Caki2 (cell line): ENCODE results near the gene FAM222A. TPM values are rescaled to one million over a fixed set of nuclear protein-coding genes. Genes with fewer than 3 reads are reported as not detected.

Experiments
- DNase-seq: peaks from one replicate; pipeline ENCODE4 v3.0.0-alpha.2; 2015; ENCODE audit warnings: low read depth
- in situ Hi-C: cut with HindIII; loops from 2 replicates; pipeline ENCODE4 v1.10.0; 2016; ENCODE audit warnings: low sequenced_read_pairs, low pct_unique_long_range_greater_than_20kb, mixed read lengths
- total RNA-seq: library from RNA; depleted of rRNA; stranded (reverse); fragments of >200 nt; shearing (Covaris generic); gene quantifications from 2 replicates; pipeline ENCODE4 v1.2.3, GENCODE V29; 2014; ENCODE audit warnings: low replicate concordance; rRNA removed

The FAM222A gene
- total RNA-seq, result 0.41 and 3.1 TPM in 2 replicates

DNA sequence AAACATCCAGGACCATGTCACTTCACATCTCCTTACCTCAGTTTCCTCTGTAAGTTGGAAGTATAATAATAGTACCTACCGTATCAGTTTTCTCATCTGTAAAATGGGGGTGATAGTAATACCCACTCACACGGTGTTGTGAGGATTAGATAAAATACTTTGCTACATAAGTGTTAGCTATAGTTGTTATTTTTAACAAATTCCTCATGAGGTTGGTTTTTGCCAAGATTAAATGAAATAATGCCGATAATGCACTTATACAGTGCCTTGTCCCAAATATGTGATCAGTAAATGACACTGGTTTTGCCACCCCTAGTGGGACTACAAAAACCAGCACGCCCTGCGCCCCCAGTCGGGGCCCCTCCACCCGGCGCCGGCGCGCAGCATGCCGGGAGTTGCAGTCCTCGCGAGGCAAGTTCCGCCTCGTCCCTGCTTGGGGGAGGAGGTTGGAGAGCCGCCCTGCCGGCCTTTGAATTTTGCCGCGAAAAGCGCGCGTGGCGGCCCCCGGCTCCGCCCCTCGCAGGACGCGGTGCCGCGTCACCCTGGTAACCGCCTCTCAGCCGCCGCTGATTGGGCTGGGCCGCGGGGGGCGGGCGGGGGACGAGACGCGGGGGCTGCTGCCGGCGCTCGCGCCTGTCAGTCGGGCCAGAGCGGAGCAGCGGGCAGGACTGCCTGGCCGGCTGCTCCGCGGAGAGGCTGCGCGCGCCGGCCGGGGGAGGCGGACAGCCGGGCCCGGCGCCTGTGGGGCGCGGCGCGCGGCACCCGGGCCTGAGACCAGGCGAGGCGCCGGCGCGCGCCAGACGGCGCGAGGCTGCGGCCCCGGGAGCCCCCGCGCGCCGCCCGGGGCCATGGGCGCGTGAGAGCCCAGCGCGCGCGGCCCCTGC, at the start of gene FAM222A:
Gene FAM222A (plus strand): TSS at position 639 of the 884 bp plus-strand sequence. CDS start 30,322 bp downstream, outside the sequence.
- DNase-seq, result peak; percentile 93
- in situ Hi-C loops, result no loop called here

GRCh38 chr12:109664402-109664801, 49.2 kb upstream of the FAM222A start:
- DNase-seq, result no peak
- in situ Hi-C loops, result no loop called here

GRCh38 chr12:109666068-109666467, 47.6 kb upstream of the FAM222A start:
- in situ Hi-C loops, result no loop called here

GRCh38 chr12:109670731-109671130, 42.9 kb upstream of the FAM222A start:
- in situ Hi-C loops, result no loop called here
- no peak for DNase-seq

More at GRCh38 chr12:109666068-109666467, 47.6 kb upstream of the FAM222A start:
- DNase-seq, result no peak

DNA sequence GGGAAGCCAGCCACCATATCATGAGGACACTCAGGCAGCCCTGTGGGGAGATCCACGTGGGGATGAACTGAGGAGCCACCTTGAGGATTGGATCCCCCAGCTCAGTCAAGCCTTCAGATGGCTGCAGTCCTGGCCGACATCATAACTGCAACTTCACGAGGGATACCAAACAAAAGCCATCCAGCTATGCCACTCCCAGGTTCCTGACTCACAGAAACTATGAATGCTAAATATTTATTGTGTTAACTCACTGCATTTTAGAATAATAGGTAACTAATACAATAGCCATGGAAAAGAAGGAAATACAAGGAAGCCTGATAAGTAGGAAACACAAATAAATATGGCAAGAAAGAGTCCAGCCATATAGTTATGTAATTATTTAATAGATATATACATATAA, 42.1 kb upstream of the FAM222A start:
- no peak for DNase-seq
- in situ Hi-C loops, result no loop called here

- in situ Hi-C loops, result no loop called here
- DNase-seq, result no peak
These were observed 40.2 kb upstream of the FAM222A start for GRCh38 chr12:109673379-109673778.

DNA sequence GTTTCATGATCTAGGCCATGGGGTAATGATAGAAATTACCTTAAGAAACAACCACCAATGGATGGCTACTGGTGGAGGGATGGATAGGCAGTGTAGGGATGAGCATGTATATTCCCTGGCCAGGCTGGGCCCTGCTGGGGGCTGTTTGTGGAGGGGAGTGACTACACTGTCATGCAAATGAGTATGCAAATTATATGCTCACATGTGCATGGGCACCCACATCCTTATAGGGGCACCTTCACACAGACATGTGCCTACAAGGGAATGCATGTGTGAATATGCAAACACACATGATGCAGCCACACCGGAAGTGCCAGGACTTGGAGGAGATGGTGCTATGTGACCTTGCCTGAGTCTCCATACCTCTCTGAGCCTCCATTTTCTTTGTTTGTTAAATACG, 39.7 kb upstream of the FAM222A start:
- in situ Hi-C loops, result no loop called here
- no peak for DNase-seq

DNA sequence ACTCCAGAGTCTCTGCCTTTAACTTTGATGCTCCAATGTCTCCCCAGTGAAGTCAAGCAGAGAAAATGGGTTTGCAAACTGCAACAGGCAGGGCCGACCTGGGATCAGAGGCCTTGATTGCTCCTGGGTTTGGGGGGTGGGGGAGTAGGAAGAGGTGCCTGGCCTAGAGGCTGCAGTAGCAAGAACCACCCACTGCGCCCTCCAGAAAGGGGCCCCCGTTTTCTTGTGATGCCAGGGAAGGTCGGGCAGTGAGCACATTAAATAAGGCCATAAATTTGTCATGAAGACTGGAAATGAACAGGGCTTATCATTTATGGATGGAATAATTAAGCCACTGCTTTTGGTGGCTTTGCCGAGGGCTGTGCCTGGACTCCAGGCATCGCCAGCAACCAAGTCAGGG, 38.2 kb upstream of the FAM222A start:
- in situ Hi-C loops, result no loop called here
- DNase-seq, result no peak

DNA sequence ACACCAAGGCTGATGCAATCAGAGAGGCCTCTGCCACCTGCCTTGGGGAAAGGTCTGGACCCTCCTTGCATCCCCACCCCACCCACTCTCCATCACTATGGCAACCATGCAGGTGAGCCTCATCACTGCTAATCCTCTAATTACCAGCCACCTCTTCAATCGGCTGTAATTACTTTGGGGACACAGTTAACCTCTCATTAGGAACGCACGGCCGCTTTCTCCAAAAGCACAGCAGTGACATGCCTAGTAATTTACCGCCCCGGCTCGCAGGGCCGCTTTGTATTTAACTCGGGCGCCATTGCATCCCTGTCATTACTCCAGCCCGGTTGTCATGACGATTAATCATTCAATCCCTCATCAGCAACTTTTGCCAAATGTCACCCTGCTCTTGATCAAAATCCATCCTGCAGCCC, 36.3 kb upstream of the FAM222A start:
- no peak for DNase-seq

DNA sequence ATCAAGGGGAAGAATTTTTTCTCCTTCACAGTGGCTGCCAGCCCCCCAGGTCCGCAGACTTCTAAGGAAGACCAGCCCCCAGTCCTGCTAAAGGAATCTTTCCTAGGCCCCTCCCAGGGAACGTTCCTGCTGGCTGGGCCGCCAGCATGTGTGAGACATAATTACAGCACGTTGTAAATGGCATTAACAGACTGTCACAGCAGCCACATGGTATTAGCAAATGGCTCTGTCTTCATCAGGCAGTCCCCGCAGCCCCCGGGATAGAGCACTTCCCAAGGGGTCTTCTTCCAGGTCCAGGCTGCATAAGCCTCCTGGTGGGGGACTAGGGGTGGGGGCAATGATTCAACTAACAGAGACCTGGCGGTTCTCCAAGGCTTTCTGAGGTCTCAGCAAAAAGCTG, 34.9 kb upstream of the FAM222A start:
- DNase-seq, result no peak
- in situ Hi-C loops, result no loop called here

More for the DNA sequence above, 36.3 kb upstream of the FAM222A start:
- in situ Hi-C loops, result no loop called here

DNA sequence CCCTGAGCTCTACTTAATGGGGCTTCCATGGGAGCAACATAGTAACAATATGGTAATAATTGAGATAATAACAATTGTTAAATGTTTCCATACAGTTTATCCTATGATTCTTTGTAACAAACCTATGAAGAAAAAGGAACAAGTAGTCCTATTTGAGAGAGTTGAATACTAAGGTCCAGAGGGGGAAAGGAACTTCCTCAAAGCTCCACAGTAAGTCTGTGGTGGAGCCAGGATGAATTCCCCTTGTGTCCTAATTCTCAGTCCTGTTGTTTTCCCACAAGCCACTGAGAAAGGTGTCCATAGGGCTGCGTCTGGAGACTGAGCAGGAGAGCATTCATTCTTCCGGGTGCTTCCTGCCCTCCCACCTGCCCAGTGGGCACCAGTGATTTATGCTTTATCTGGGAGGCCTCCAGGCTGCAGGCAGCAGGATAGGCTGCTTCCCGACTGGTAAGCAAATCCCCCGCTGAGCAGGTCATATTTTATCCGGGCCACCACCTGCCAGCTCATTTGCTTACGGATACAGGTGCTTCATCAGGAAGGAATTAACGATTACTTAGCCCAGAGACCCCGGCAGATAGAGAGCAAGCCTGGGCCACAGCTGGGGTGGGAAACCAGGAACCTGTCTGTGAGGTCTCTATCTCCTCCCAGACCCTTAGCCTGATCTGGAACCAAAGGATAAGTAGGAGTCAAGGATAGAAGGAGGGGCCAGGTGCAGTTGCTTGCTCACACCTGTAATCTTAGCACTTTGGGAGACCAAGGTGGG, 33.9 kb upstream of the FAM222A start:
- in situ Hi-C loops, result no loop called here
- no peak for DNase-seq

DNA sequence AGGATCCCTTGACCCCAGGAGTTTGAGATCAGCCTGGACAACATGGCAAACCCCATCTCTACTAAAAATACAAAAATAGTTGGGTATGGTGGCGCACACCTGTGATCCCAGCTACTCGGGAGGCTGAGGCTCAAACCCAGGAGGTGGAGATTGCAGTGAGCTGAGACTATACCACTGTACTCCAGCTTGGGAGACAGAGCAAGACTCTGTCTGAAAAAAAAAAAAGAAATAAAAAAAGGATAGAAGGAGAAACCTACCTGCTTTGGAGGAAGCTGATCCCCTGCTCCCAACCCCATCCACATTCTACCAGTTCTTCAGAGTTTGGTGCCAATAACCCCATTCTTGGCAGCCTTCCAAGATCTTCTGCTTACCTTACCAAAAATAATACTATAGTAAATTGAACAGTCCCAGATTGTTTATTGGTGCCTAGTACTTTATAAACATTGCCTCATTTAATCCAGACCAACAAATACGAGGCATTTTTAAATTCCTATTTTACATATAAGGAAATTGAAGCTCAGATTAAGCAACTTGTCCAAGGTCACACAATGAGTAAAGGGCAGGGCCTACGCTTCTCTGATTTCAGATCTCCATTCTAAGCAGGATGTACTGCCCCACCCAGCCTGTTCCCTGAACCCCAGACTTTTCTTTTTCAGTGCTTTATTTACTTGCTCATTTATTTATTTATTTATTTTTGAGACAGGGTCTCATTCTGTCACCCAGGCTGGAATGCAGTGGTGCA, 33.2 kb upstream of the FAM222A start:
- in situ Hi-C loops, result no loop called here

GRCh38 chr12:109681986-109682707, 31.5 kb upstream of the FAM222A start:
- in situ Hi-C loops, result no loop called here
- no peak for DNase-seq

More for the DNA sequence above, 33.2 kb upstream of the FAM222A start:
- DNase-seq, result no peak

DNA sequence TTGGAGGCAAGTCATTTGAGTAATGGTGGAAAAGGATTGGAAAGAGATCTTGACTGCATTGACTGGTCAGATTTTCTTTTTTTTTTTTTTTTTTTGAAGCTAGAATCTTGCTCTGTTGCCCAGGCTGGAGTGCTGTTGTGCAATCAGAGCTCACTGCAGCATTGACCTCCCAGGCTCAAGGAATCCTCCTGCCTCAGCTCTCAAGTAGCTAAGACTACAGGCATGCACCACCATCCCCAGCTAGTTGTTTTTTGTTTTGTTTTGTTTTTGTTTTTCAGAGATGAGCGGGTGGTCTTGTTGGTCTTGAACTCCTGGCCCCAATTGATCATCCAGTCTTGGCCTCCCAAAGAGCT, 30.9 kb upstream of the FAM222A start:
- in situ Hi-C loops, result no loop called here
- DNase-seq, result no peak

DNA sequence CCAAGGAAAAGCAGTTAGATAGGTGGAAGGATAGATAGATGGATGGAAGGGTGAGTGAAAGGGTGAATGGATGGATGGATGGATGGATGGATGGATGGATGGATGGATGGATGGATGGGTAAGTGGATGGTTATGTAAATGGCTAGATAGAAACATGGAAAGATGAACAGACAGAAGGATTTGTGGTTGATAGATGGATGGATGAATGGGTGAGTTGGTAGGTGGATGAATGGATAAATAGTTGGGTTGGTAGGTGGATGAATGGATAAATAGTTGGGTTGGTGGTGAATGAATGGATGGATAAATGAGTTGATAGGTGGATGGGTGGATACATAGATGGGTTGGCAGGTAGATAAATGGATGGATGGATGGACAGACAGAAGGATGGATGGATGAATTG, 30.3 kb upstream of the FAM222A start:
- in situ Hi-C loops, result no loop called here
- DNase-seq, result no peak

DNA sequence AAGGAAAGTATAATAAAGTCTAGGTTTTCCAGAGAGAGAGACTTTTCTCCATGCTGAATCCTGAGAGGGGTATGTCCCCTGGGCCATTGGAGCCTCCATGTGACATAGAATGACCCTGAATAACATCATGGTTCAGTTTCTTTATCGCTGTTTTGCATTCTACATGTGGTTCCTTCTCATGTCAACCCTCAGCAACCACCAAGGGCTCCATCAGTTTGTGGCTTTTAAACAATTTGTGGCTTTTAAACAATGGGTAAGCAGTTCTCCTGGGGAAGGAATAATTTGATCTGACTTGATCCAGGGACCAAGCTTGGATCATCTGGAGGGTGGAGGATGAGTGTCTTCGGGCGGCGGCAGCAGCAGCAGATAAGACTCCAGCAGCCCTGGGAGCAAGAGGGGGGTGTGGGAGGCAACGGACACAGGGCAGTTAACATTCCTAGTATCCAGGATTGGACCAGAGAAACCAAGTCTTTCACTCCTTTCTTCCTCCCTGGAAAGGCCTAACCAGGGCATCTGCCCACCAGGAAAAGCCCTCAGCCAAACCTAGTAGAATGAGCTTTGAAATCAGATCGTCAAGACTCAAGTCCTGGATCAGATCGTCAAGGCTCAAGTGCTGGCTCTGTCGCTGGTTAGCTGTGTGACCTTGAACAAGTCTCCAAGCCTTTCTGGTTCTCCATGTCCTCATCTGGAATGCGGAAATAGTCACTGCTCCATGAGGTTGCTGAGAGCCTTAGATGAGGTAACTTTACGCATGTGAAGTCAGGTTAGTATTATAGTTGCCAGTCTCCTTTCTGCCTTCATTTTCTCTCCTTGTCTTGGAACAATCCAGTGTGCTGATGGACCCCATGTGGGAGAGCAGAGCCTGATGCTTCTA, 27.8 kb upstream of the FAM222A start:
- in situ Hi-C loops, result no loop called here
- no peak for DNase-seq

GRCh38 chr12:109686523-109686922, 27.1 kb upstream of the FAM222A start:
- in situ Hi-C loops, result no loop called here
- no peak for DNase-seq
